ENCODE measurements around the gene ALDH7A1. TPM values are rescaled to one million over a fixed set of nuclear protein-coding genes. Genes with fewer than 3 reads are reported as not detected.

Gene ALDH7A1
- polyA plus RNA-seq, 4 donors, result 129 to 177 (median 153) TPM

Other genes with a start within 250 kb of the ALDH7A1 start
- 10 to 100 TPM; 19.0 to 27.9 (median 26.5) TPM for gene GRAMD2B, start 171.8 kb downstream of the ALDH7A1 start, polyA plus RNA-seq (ENCODE audit: insufficient read length in 4 of 4)
- gene PHAX, start 5.7 kb upstream of the ALDH7A1 start, polyA plus RNA-seq (ENCODE audit: insufficient read length in 4 of 4), result 10 to 100 TPM; 54.9 to 100.0 (median 74.8) TPM
- gene LMNB1, start 181.9 kb upstream of the ALDH7A1 start, polyA plus RNA-seq (ENCODE audit: insufficient read length in 4 of 4), result 100 to 1,000 TPM; 112 to 120 (median 113) TPM

All from left renal cortex interstitium (tissue), 4 donors.